PC-3 (cell line): ENCODE data around the gene PLA2G4B. TPM values are rescaled to one million over a fixed set of nuclear protein-coding genes. Genes with fewer than 3 reads are reported as not detected.

Source experiments
- ATAC-seq: fragments of 200-7000 bp; cut with Tn5 transposase; 2 replicates; pipeline ENCODE4 v1.9.1; 2020; ENCODE audit warnings: mild to moderate bottlenecking, moderate library complexity
- BruUV-seq: library from RNA; stranded (reverse); fragments of 400-500 nt; replicated peaks from 2 replicates; lab custom pipeline; 2021; lab: Mats Ljungman, UMichigan
- CTCF ChIA-PET: fragments of 300-600 bp; sonication (Branson Sonifier 250); formaldehyde crosslinking; loops from one replicate; lab custom pipeline; 2022; ENCODE audit warnings: antibody characterized with exemption; lab: Charles Lee
- POLR2A ChIA-PET: fragments of 300-600 bp; sonication (Branson Sonifier 250); formaldehyde crosslinking; loops from one replicate; lab custom pipeline; 2022; ENCODE audit warnings: antibody characterized with exemption; ENCODE audit not compliant: unreplicated experiment; lab: Charles Lee
- DNase-seq: peaks from one replicate; pipeline ENCODE4 v3.0.0-alpha.2; 2015
- H2AFZ ChIP-seq: fragments of 300-600 bp; sonication (generic); 2 replicates; pipeline ENCODE4 v1.6.0; 2016; ENCODE audit warnings: antibody characterized with exemption, low read length
- H3F3A ChIP-seq: fragments of 300-600 bp; sonication (generic); one replicate; pipeline ENCODE4 v1.6.0; 2017; ENCODE audit warnings: antibody characterized with exemption, low read length, control low read depth, mild to moderate bottlenecking; ENCODE audit not compliant: unreplicated experiment
- H3K27ac ChIP-seq: fragments of 300-600 bp; sonication (generic); 2 replicates; pipeline ENCODE4 v1.5.1; 2016; ENCODE audit warnings: mild to moderate bottlenecking, low read length
- H3K27me3 ChIP-seq: fragments of 300-600 bp; sonication (generic); 2 replicates; pipeline ENCODE4 v1.6.1; 2016; ENCODE audit warnings: low read length, mixed read lengths
- H3K36me3 ChIP-seq: fragments of 300-600 bp; sonication (generic); 2 replicates; pipeline ENCODE4 v1.6.1; 2016; ENCODE audit warnings: low read depth, mixed run types, low read length, mixed read lengths
- H3K4me1 ChIP-seq: fragments of 300-600 bp; sonication (generic); 2 replicates; pipeline ENCODE4 v1.5.1; 2016; ENCODE audit warnings: low read length; ENCODE audit not compliant: insufficient read depth
- H3K4me2 ChIP-seq: fragments of 300-600 bp; sonication (generic); 2 replicates; pipeline ENCODE4 v1.6.0; 2016; ENCODE audit warnings: low read length
- H3K4me3 ChIP-seq: fragments of 300-600 bp; sonication (generic); 2 replicates; pipeline ENCODE4 v1.5.1; 2016; ENCODE audit warnings: mild to moderate bottlenecking, low read length, mixed read lengths
- H3K79me2 ChIP-seq: fragments of 300-600 bp; sonication (generic); 2 replicates; pipeline ENCODE4 v1.6.1; 2017; ENCODE audit warnings: low read length, mixed read lengths
- H3K9ac ChIP-seq: fragments of 300-600 bp; sonication (generic); 2 replicates; pipeline ENCODE4 v1.6.0; 2016; ENCODE audit warnings: mild to moderate bottlenecking, low read length
- H3K9me2 ChIP-seq: fragments of 300-600 bp; sonication (generic); replicated peaks from 2 replicates; pipeline ENCODE4 v1.6.1; 2016; ENCODE audit warnings: mixed run types, low read length, mixed read lengths
- H3K9me3 ChIP-seq: fragments of 300-600 bp; sonication (generic); 2 replicates; pipeline ENCODE4 v1.6.1; 2016; ENCODE audit warnings: low read length, mixed read lengths
- H4K20me1 ChIP-seq: fragments of 300-600 bp; sonication (generic); 2 replicates; pipeline ENCODE4 v1.6.1; 2016; ENCODE audit warnings: low read length, mixed read lengths
- EZH2 ChIP-seq: fragments of 300-600 bp; sonication (generic); IDR thresholded peaks from one replicate; pipeline ENCODE4 v1.6.1; 2017; ENCODE audit warnings: antibody characterized with exemption, mild to moderate bottlenecking, low read length; ENCODE audit not compliant: unreplicated experiment
- EZH2phosphoT487 ChIP-seq: fragments of 300-600 bp; sonication (generic); IDR thresholded peaks from 2 replicates; pipeline ENCODE4 v1.6.1; 2018; ENCODE audit warnings: mild to moderate bottlenecking, antibody characterized with exemption, low read length, borderline replicate concordance
- intact Hi-C: fragments of 100-400 bp; cut with micrococcal nuclease; formaldehyde crosslinking; loops from 2 replicates; pipeline ENCODE4 v1.9.0; 2023
- total RNA-seq: library from RNA; depleted of rRNA; stranded (reverse); fragments of >200 nt; gene quantifications from 2 replicates; pipeline ENCODE4 v1.2.3, GENCODE V29; 2014
- TF ChIP-seq, protein P1 (sequence below): fragments of 300-600 bp; sonication (generic); conservative IDR thresholded peaks from 2 replicates; pipeline ENCODE4 v1.5.1; 2017; ENCODE audit warnings: antibody characterized with exemption, low read depth, mild to moderate bottlenecking, low read length

The PLA2G4B gene
- total RNA-seq, 1 experiment from 2014 or later: 12.2 TPM

GRCh38 chr15:41854443-41854842 lies 15.8 kb downstream of the PLA2G4B start:
- Histone ChIP-seq H3K9me2 (no peaks in the 10 kb centered on the region), H3K9ac (no peak overlapping the region), H3F3A (no peaks in the 10 kb centered on the region), H3K9me3 (no peaks in the 10 kb centered on the region), H4K20me1 (no peaks in the 10 kb centered on the region), H3K36me3 (no peaks in the 10 kb centered on the region), H3K27ac (no peak overlapping the region), H2AFZ (no peak overlapping the region), H3K79me2 (no peaks in the 10 kb centered on the region), H3K4me2 (no peak overlapping the region), H3K27me3 (no peaks in the 10 kb centered on the region), H3K4me3 (no peak overlapping the region), H3K4me1 (no peaks in the 10 kb centered on the region)
- ATAC-seq (no peak), DNase-seq (no peak)
- no peak for TF ChIP-seq EZH2phosphoT487
- TF ChIP-seq, protein P1, sequence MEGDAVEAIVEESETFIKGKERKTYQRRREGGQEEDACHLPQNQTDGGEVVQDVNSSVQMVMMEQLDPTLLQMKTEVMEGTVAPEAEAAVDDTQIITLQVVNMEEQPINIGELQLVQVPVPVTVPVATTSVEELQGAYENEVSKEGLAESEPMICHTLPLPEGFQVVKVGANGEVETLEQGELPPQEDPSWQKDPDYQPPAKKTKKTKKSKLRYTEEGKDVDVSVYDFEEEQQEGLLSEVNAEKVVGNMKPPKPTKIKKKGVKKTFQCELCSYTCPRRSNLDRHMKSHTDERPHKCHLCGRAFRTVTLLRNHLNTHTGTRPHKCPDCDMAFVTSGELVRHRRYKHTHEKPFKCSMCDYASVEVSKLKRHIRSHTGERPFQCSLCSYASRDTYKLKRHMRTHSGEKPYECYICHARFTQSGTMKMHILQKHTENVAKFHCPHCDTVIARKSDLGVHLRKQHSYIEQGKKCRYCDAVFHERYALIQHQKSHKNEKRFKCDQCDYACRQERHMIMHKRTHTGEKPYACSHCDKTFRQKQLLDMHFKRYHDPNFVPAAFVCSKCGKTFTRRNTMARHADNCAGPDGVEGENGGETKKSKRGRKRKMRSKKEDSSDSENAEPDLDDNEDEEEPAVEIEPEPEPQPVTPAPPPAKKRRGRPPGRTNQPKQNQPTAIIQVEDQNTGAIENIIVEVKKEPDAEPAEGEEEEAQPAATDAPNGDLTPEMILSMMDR: no peak
- no peak for TF ChIP-seq EZH2
- no TSS peak for BruUV-seq
- POLR2A ChIA-PET: interaction anchor here (0.6 kb wide), 1 partner anchor 16 kb away, joined by 3 read pairs; no protein-coding TSS in a partner anchor
- CTCF ChIA-PET: no interaction called here
- intact Hi-C loops: no loop called here

DNA sequence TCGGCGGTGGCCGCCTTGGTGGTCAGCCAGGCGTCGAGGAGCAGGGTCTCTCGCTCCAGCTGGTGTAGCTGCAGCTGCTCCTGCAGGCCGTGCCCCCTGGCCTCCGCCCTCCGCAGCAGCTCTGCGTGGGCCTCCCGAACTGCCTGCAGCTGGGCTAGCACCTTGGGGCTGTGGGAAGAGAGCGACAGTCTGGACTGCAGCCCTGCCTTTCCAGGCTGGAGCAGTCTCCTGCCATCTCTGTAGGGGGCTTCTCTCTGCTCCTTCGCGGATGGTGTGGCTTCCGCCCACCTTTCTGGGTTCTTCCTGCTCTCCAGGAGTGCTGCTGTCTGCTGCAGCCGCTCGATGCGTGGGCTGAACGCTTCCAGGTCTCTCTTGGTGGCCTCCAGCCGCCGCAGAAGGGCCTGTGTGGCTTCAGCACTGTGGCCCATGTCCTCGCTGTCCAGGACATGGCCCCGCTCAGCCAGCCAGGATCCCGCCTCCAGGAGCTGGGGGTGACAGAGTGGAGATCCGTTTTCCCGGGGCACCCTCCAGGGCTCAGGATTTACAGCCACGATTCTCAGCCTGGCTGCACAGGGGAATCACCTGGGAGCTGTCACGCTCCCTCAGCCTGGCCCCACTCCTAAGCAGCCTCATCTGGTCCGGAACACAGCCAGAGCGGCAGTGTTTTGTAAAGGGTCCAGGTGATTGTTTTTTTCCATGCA lies 16.8 kb downstream of the PLA2G4B start:
- H3K9me2 ChIP-seq: no peaks in the 10 kb centered on the region
- H3K27ac ChIP-seq: no peak overlapping the region
- no peaks in the 10 kb centered on the region for H3K27me3 ChIP-seq
- no TSS peak for BruUV-seq
- H2AFZ ChIP-seq: no peak overlapping the region
- DNase-seq (no peak), ATAC-seq (no peak)
- no peak overlapping the region for H3K9ac ChIP-seq
- no peak overlapping the region for H3K4me3 ChIP-seq
- intact Hi-C loops: no loop called here
- ChIA-PET POLR2A (no interaction called here), CTCF (no interaction called here)
- no peaks in the 10 kb centered on the region for H3K79me2 ChIP-seq
- H4K20me1 ChIP-seq: no peaks in the 10 kb centered on the region
- H3K9me3 ChIP-seq: no peaks in the 10 kb centered on the region
- H3K36me3 ChIP-seq: no peaks in the 10 kb centered on the region
- H3F3A ChIP-seq: no peaks in the 10 kb centered on the region
- TF ChIP-seq EZH2: no peak
- TF ChIP-seq EZH2phosphoT487: no peak
- TF ChIP-seq, protein P1: no peak
- no peaks in the 10 kb centered on the region for H3K4me1 ChIP-seq
- H3K4me2 ChIP-seq: no peak overlapping the region

GRCh38 chr15:41856262-41856661 lies 17.6 kb downstream of the PLA2G4B start:
- Histone ChIP-seq H3K4me2 (no peak overlapping the region), H3F3A (no peaks in the 10 kb centered on the region), H3K27ac (no peak overlapping the region), H3K4me3 (no peak overlapping the region), H3K36me3 (no peaks in the 10 kb centered on the region), H3K9me3 (no peaks in the 10 kb centered on the region), H3K4me1 (no peaks in the 10 kb centered on the region), H3K27me3 (no peaks in the 10 kb centered on the region), H2AFZ (no peak overlapping the region), H3K9me2 (no peaks in the 10 kb centered on the region), H3K79me2 (no peaks in the 10 kb centered on the region), H4K20me1 (no peaks in the 10 kb centered on the region), H3K9ac (no peak overlapping the region)
- no peak for DNase-seq
- ChIA-PET CTCF (no interaction called here), POLR2A (no interaction called here)
- intact Hi-C loops: no loop called here
- no peak for TF ChIP-seq EZH2
- TF ChIP-seq EZH2phosphoT487: no peak
- BruUV-seq: no TSS peak
- ATAC-seq: no peak
